GM21723 (cell line): ENCODE data around the gene LRBA.
A peak's percentile ranks its signal among the peaks of the same experiment; 100 is the strongest.

Source experiments
- ATAC-seq: cut with Tn5 transposase; IDR thresholded peaks from one replicate; pipeline ENCODE4 v1.9.1; 2021; ENCODE audit warnings: mild to moderate bottlenecking, moderate library complexity; ENCODE audit not compliant: unreplicated experiment

Gene LRBA

GRCh38 chr4:150306719-150307118 lies 708.4 kb downstream of the LRBA start:
- no peak for ATAC-seq

DNA sequence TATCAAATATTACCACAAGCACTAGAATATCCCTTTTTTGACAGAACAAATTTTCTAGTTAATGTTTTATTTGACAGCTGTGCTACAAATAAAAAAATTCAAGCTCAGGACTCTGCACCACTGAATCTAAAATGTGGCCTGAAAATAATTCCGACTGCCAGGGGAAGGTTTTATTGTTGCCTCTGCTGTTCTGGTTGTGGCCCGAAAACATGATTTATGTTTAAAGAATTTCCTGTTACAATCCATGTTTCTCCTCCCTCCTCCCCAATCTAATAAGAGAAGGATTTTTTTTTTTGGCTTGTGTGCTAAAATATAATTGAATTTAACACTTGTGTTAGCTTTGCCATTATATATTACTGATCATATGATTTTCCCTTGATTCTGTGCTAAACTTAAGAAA lies 709.1 kb downstream of the LRBA start:
- ATAC-seq = no peak

GRCh38 chr4:150302553-150302952 lies 712.5 kb downstream of the LRBA start:
- no peak for ATAC-seq

- ATAC-seq = no peak
Measured at GRCh38 chr4:150299816-150300215, 715.3 kb downstream of the LRBA start.

DNA sequence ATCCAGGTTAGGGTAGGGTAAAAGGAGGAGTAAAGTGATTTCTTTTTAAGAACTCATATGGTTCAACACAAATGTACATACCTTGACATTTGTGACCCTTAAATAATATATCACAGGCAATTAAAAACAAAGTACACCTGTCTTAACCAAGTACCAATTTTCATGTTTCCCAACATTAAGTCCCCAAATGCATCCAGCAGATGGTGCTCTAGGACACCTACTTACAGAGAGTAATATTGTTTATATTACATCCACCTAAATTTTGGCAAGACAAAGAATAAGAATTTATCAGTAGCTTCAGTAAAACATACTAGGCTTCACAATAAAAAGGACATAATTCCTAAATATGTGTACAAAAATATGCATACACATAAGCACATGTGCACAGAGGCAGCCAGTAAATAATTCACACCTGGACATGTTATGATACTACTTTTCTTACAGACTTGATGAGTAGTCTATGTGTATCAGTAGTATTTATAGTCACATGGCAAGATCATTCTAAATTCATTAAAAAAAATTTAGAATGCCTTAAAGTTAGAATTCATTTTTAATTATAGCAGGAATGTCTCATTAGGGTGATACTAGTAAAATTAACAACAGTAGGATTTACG lies 717.1 kb downstream of the LRBA start:
- peak; percentile 62 for ATAC-seq

DNA sequence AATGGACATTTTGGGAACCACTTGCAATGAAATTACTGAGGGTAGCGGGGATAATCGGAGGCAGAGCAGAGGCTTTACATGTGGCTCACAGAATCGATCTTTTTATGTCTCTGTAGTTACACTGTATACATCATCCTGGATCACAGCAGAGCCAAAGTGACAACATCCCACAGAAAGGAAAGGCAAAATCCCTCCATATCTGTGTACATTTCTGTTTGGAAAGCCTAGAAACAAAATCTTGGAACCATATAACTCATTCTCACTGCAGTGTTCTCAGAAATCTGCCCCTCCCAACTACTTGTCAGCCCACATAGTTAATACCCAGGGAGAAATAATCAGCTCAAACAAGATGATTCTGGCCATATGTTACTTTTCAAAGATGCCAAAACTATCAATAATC lies 725.2 kb downstream of the LRBA start:
- ATAC-seq = no peak

GRCh38 chr4:150289198-150289597 lies 725.9 kb downstream of the LRBA start:
- ATAC-seq = no peak

- no peak for ATAC-seq
Measured at GRCh38 chr4:150286656-150287055, 728.4 kb downstream of the LRBA start.

GRCh38 chr4:150283689-150284088 lies 731.4 kb downstream of the LRBA start:
- ATAC-seq = no peak

- ATAC-seq = no peak
Measured at GRCh38 chr4:150280975-150281374, 734.1 kb downstream of the LRBA start.

DNA sequence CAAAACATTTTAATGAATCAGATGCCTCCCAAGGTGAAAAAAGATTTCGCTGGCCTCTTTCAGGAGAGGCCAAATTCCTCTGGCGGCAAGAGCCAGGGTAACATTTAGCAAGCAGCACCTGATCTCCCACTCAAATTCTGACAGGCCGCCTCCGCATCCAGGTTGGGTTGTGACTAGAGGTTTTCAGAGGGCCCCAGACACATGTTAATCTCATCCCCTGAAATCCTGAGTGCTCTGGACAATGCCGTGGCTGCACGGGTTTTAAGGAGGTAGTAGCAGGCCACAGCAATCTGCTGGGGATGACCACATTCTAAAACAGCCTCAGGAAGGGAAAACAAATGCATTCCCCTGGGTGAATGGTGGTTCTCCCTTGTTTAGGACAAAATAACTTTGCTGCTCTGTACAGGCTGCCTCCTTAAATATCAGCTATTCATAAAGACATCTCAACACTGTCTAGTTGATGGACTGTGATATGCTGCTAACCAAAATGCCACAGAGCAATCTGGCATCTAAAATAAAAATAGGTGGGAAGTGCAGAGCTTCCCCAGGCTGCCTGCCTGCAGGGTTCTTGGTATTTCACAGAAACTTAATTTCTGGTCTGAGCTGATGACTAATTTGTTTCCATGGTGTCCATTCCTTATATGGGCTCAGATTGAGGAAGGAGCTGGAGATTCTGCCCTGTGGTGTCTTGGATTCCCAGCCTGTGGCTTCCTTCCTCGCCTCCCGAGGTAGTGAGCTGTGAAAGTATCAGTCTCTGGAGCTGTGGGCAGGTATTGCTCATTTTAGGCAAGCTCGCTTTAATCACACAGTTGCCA lies 734.8 kb downstream of the LRBA start:
- ATAC-seq = no peak

DNA sequence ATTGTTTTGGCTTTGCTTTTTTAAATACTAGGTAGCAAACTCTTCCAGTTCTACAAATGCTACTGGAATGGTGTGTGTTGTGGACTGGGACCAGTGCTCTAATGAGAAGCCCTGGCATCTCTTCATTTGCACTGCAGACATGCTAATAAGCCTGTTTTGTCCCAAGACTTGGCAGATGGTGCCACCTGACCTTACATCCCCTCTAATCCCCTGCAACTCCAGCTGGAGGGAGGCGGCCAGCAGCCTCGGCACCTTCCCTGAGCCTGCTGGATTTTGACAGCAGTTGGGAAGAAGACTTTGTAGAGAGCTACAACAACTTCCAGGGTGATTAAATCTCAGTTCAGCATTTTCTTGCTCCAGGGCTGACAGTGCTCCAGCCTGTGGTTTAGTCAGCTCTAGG lies 736.9 kb downstream of the LRBA start:
- ATAC-seq = no peak

DNA sequence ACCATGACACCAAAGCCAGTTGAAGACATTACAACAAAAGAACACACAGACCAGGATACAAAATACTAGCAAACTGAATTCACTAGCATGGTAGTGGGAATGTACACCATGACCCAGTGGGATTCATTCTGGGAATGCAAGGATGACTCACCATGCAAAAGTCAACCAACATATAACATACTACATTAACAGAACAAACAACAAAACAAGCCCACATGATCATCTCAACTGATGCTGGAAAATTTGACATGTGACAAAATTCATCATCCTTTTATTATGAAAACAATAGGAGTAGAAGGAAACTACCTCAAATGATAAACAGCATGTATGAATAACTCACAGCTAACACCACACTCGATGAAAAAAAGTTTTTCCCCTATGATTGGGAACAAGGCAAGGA lies 746.6 kb downstream of the LRBA start:
- ATAC-seq = no peak

GRCh38 chr4:150265806-150266205 lies 749.3 kb downstream of the LRBA start:
- no peak for ATAC-seq

DNA sequence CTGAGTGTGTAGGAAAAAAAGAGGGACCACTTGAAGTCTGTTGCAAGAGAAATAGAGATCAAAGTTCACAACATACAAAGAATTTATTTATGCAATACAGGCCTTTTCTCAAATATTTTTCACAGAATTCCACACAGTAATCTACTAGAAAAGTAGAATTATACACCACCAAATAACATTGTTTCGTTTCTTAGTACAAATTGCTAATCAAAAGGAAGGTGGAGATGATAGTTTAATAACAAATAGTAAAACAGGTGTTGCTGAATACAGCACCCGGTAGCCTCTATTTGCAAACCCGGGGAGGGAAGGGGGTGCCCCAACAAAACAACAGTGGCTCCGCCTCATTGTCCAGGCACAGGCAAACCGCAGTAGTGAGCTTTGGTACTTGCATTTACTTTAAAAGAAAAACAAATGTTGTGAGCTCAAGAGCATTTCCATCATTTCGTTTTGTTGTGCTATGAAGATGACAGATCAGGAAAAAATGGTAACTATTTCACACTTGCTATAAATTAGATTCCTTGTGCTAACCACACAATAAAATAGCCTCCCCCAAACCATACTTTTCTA lies 750.4 kb downstream of the LRBA start:
- no peak for ATAC-seq

GRCh38 chr4:150262611-150263010 lies 752.5 kb downstream of the LRBA start:
- ATAC-seq = no peak

DNA sequence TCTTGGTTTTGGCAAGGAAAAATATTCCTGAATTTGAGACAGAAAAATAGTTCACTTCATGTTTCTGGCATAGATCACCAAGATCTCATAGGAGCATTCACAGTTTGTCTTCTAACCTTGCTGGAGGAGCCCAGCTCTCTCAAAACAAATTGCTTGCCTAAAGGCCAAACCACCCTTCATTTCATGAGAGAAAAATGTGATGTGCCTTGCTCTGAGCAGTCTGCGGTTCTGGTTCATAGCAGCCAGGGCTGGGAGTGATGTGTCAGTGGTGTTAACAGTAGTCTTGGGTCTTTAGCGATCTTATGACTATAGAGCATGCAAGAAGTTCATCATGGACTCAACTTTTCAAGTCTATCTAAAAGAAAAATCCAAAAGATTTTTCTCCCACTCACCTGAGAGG lies 753.5 kb downstream of the LRBA start:
- ATAC-seq = no peak

GRCh38 chr4:150259861-150260567 lies 755.1 kb downstream of the LRBA start:
- no peak for ATAC-seq

DNA sequence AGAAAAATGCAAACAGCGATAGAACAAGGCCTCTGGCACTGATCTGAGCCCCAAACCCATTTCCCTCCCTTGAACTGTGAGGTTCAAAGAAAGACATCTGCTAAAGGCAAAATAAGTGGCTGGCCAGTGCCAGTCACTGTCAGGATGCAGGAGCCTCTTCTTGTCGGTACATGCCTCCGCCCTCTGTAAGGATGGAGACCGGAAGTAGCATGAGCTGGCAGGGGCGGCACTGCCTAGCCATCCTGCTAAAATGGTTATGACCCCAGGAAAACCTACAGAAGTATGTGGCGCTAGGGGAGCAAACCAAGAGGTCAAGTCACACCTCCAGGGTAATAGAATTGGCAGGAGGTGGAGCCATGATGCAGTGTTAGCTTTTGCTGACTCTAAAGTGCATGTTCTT lies 756.5 kb downstream of the LRBA start:
- no peak for ATAC-seq

DNA sequence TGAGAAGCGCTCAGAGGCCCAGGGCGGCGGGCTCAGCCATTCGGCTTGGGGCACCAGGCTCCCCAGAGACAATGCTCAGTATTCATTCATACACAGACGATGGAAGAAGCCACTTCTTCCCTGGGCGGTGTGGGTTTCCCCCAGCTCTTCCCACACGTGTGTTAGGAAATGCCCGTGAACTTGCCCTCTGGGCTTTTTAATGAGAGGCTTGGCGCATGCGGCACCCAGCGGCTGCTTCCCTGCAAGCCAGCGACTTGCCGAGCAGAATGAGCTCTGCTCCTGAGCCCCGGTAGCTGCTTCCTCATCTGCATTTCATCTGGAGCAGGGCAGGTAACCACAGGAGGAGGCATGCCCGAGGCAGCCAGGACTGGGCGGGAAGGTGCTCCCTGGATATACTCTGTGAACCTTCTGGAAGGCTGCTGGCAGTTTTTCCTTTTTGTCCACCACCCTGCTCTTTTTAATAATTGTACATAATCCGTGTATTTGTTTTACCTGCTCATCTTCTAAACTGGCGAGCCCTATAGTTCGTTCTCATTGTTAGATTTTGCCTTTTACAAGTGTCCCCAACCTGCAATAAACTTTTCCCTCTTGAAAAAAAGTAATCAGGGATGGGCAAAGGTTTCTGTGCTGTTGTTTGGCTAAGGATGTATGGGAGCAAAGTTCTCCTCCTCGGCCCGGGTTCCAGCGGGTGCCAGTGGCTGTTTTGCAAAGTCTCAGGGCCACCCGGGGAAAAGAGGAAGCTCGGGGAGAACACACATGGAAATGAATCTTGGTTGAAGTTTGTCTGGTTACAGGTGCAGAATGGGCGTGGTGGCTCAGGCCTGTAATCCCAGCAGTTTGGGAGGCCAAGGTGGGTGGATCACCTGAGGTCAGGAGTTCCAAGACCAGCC lies 758.0 kb downstream of the LRBA start:
- ATAC-seq = no peak

DNA sequence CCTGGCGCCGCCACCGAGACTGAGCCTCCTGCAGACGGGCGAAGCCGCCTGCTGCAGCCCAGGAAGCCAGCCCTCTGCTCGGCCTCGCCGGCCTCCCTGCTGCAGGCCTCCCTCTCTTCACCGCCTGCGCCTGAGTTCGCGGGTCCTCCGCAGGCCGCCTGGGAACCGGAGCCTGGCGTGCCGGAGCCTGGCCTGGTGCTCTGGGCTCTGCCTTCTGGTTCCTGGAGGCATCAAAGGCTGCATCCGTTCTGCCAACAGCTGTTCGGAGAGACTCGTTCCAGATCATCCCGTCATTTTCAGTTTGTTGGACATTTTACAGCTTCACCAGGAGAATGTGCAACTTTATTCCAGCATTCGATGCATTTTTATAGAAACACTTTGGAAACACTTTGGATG lies 758.9 kb downstream of the LRBA start:
- ATAC-seq = no peak
